CD4-positive, alpha-beta T cell treated with Interleukin-6 at 100 ng/mL for 8 hours (primary cell): Measurements from ENCODE around the gene AOC2.

Experiments
- DNase-seq: peaks from one replicate; pipeline ENCODE4 v3.0.0-alpha.2; 2020; ENCODE audit warnings: mixed read lengths, low spot score

Gene AOC2

GRCh38 chr17:42844271-42844670, at the start of gene AOC2:
Gene AOC2 (plus strand): TSS chr17:42844580. CDS start chr17:42844627, 47 bp downstream.
- DNase-seq = no peak

GRCh38 chr17:42795061-42795460, 49.3 kb upstream of the AOC2 start:
- DNase-seq = no peak

- DNase-seq = no peak
These were observed 48.9 kb upstream of the AOC2 start for GRCh38 chr17:42795465-42795864.

- no peak for DNase-seq
These were observed 48.2 kb upstream of the AOC2 start for GRCh38 chr17:42796066-42796758.

- no peak for DNase-seq
These were observed 47.0 kb upstream of the AOC2 start for GRCh38 chr17:42797067-42798007.

- no peak for DNase-seq
These were observed 46.4 kb upstream of the AOC2 start for GRCh38 chr17:42798011-42798382.

GRCh38 chr17:42798383-42799380, 45.7 kb upstream of the AOC2 start, which contains the start of the genes CNTD1 and COA3:
Gene CNTD1 (plus strand): TSS chr17:42798861. CDS start chr17:42799068, 207 bp downstream.
Gene COA3 (minus strand): TSS chr17:42798704. CDS start chr17:42798681, 23 bp downstream.
- DNase-seq = peak; percentile 67

GRCh38 chr17:42803074-42803883, 41.1 kb upstream of the AOC2 start:
- DNase-seq = no peak

GRCh38 chr17:42804918-42805367, 39.4 kb upstream of the AOC2 start:
- no peak for DNase-seq

- DNase-seq = no peak
These were observed 38.1 kb upstream of the AOC2 start for GRCh38 chr17:42806249-42806648.

- DNase-seq = no peak
These were observed 35.1 kb upstream of the AOC2 start for GRCh38 chr17:42809250-42809649.

- DNase-seq = no peak
These were observed 29.6 kb upstream of the AOC2 start for GRCh38 chr17:42814633-42815399.

- no peak for DNase-seq
These were observed 26.5 kb upstream of the AOC2 start for GRCh38 chr17:42817866-42818265.

- no peak for DNase-seq
These were observed 26.0 kb upstream of the AOC2 start for GRCh38 chr17:42818379-42818778.

- DNase-seq = peak; percentile 50
These were observed 24.3 kb upstream of the AOC2 start for GRCh38 chr17:42819939-42820535.

GRCh38 chr17:42821176-42821575, 23.2 kb upstream of the AOC2 start:
- no peak for DNase-seq

- DNase-seq = no peak
These were observed 16.9 kb upstream of the AOC2 start for GRCh38 chr17:42827472-42827871.

GRCh38 chr17:42830971-42831370, 13.4 kb upstream of the AOC2 start:
- no peak for DNase-seq

- no peak for DNase-seq
These were observed 12.0 kb upstream of the AOC2 start for GRCh38 chr17:42832213-42832933.
